Ovary (tissue), 3 donors: ENCODE measurements around the gene LYRM7.
"Not testable (repeated sequence)": the region's sequence is repeated elsewhere in the genome, so short reads cannot be mapped to it uniquely, and the experiment has no call there.

Experiments used
- CTCF ChIP-seq, 3 donors: fragments of 450-650 bp in 2 of 3; fragments of 200-600 bp in 1 of 3; IDR thresholded peaks; one replicate each; pipeline versions ENCODE4 v1.5.1 to v1.8.0; 2016 to 2022; ENCODE audit warnings: antibody characterized with exemption in 3 of 3, mild to moderate bottlenecking in 1 of 3
- POLR2A ChIP-seq: fragments of 450-650 bp; IDR thresholded peaks from one replicate; pipeline ENCODE4 v1.6.1; 2017; ENCODE audit warnings: antibody characterized with exemption, mild to moderate bottlenecking, moderate library complexity
- donor health status: DM: no; HTN: no; CAD: no.

GRCh38 chr5:131193897-131194296 lies 23.2 kb downstream of the LYRM7 start:
- not testable (repeated sequence) for TF ChIP-seq POLR2A; CTCF (IDR thresholded peaks at IDR 0.05)
